Measurements from ENCODE around the gene RETREG1.
"Not testable (repeated sequence)": the region's sequence is repeated elsewhere in the genome, so short reads cannot be mapped to it uniquely, and the experiment has no call there.

Gene RETREG1, protein sequence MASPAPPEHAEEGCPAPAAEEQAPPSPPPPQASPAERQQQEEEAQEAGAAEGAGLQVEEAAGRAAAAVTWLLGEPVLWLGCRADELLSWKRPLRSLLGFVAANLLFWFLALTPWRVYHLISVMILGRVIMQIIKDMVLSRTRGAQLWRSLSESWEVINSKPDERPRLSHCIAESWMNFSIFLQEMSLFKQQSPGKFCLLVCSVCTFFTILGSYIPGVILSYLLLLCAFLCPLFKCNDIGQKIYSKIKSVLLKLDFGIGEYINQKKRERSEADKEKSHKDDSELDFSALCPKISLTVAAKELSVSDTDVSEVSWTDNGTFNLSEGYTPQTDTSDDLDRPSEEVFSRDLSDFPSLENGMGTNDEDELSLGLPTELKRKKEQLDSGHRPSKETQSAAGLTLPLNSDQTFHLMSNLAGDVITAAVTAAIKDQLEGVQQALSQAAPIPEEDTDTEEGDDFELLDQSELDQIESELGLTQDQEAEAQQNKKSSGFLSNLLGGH

DNA sequence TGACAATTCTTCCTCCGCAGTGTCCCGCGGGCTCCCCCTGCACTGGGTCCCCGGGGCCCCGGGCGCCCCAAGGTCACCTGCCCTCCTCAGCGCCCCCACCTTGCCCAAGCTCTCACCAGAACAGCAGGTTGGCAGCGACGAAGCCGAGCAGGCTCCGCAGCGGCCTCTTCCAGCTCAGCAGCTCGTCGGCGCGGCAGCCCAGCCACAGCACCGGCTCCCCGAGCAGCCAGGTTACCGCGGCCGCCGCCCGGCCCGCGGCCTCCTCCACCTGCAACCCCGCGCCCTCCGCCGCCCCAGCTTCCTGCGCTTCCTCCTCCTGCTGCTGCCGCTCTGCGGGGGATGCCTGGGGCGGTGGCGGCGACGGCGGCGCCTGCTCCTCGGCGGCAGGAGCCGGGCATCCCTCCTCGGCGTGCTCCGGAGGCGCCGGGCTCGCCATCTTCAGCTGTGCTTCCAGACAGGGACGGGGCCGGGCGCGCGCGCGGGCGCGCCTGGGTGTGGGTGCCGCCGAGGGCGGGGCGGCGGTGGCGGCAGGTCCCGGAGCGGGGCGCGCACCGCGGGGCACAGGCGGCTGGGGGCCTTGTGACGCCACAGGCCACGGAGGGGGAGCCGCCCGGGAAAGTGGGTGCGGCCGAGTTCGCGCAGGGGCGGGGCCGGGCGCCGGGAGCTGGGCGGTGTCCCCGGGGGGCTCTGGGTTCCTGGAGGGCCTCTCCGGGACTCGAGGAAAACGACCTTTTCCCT lies at the start of gene RETREG1:
Gene RETREG1 (minus strand): TSS at position 462 of the 738 bp plus-strand sequence. CDS start 26 bp downstream, at position 436.
- peak; percentile 75 for DNase-seq

GRCh38 chr5:16666130-16666882 lies 49.5 kb upstream of the RETREG1 start:
- no peak for DNase-seq

DNA sequence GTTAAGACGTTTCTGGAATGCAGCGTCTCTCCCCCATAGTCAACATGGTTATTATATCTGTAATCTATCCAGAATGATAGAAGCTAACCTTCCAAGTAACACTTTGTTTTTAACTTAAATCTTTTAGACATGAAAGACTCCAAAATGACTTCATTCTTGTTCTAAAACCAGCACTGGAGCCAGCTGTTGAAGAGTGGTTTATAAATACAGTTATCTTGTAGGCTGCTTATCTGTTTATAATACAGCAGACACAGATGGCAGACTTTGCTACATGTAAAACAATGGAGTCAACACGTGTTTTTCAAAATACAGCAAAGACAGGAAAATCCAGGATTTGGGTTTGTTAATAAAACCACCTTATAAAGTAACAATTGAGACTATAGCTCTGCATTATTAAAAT lies 48.8 kb upstream of the RETREG1 start:
- DNase-seq, result no peak

GRCh38 chr5:16664368-16664767 lies 47.6 kb upstream of the RETREG1 start:
- no peak for DNase-seq

DNA sequence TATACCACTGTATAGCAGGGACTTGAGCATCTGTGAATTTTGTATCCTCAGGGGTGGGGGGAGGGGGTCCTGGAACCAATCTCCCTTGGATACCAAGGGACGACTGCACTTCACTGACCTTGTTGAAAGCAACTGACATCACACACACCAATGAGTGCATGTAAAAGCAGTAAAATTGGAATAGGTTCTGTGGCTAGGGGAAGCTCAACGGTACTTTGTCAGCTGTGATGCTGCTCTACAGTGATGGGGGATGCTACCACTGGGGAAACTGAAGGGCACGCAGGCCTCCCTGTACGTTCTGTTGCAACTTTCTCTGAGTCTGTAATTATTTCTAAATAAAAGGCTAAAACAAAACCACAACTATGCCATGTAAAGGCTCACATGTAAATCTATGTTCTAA lies 47.0 kb upstream of the RETREG1 start:
- DNase-seq, result peak; percentile 31

GRCh38 chr5:16661713-16662112 lies 44.9 kb upstream of the RETREG1 start:
- no peak for DNase-seq

DNA sequence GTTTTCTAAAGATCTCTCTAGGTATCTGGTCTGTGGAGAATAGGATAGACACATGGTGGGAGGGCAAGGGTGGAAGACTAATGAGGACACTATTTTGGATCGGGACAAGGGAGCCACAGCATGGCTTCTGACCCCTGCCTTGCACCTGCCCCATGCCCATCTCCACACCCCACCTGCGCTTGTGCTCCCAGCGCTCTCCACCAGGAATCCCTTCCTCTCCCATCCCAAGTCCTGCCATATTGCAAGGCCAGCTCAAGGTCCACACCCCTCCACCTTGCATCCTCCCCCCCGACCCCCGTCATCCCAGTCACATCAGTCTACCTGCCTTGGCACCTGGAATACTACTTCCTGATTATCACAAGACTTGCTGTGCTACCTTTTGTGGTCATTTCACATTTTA lies 44.2 kb upstream of the RETREG1 start:
- DNase-seq, result no peak

DNA sequence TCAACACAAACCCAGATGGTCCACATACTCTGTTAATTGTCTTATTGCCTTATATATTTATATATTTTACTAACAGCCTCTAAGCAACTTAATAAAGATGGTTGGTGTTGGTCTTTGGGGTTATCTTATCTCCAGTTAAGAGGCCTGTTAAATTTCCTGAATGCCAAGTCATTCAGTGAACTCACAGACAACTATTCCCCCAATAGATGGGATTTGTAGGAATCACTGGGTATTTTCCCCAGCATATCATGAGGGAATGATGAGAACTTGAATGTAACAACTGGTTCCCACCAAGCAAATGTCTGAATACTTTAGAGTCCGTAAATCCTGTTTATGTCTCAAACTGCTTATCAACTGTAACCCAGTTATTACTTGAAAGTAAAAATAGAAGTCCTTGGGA lies 42.7 kb upstream of the RETREG1 start:
- no peak for DNase-seq

GRCh38 chr5:16656561-16657191 lies 39.9 kb upstream of the RETREG1 start:
- DNase-seq, result no peak

DNA sequence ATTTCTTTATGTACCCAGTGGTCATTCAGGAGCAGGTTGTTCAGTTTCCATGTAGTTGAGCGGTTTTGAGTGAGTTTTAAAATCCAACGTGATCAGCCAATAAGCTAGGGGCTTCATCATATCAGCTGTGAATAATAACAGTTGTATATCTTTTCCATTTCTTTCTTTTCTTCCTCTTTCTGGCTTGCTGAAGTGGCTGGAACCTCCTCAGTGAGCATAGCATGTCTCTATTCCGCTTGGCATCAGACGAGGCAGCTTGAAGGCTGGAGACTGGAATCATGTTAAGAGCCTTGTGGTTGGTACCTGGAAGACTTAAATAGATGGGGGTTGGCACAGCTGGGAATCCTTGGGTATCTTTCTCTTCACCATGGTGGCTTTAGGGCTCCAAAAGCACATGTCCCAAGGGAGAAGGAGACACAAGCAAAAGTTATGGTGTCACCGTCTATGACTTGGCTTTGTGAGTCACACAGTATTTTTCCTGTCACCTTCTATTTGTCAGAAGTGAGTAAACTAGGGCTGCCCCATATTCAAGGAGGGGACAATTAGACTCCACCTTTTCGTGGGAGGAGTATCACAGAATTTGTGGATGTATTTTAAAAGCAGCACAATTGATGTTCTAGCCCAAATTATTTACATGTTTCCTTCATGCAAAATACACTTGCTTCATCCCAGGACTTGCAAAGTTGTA lies 38.0 kb upstream of the RETREG1 start:
- no peak for DNase-seq

GRCh38 chr5:16648739-16649138 lies 31.9 kb upstream of the RETREG1 start:
- not testable (repeated sequence) for DNase-seq

DNA sequence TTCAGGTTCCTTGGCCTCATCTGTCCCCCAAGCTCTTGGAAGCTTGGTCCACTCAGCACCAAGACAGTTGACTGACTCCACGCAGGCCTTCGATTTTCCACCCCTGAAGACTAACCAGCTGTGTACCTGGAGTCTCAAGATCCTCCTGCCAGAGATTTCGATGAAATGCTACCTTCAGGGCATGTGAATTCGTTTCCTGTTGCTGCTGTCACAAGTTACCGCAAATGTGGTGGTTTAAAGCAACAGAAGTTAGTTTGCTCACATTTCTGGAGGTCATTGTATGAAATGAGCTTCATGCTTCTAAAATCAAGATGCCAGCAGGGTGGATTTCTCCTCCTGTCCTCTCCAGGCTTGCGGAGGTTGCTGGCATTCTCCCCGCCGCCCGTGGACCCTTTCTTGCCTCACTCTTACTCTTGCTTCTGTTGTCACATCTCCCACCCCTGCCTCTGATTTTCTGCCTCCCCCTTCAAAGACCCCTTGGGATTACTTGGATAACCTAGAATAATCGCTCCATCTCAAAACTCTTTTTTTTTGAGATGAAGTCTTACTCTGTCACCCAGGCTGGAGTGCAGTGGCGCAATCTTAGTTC lies 27.6 kb upstream of the RETREG1 start:
- DNase-seq, result no peak

DNA sequence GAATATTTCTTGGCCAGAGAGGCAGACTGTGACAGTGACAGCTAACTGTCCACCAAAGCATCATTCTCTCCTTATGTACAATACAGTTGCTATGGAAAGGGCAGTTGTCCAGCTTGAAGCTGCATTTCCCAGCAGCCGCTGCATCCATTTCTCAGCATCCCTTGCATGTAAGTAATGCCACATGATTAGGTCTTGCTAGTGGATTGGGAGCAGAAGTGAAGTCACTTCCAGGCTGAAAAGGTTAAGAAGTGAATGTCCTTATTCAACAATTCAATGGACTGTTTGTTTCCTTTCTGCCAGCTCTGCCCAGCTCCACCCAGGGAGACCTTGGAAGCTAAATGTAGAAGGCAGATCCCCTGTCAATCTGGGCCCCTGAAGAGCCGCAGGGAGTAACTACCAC lies 26.1 kb upstream of the RETREG1 start:
- no peak for DNase-seq

GRCh38 chr5:16639206-16639605 lies 22.4 kb upstream of the RETREG1 start:
- no peak for DNase-seq

DNA sequence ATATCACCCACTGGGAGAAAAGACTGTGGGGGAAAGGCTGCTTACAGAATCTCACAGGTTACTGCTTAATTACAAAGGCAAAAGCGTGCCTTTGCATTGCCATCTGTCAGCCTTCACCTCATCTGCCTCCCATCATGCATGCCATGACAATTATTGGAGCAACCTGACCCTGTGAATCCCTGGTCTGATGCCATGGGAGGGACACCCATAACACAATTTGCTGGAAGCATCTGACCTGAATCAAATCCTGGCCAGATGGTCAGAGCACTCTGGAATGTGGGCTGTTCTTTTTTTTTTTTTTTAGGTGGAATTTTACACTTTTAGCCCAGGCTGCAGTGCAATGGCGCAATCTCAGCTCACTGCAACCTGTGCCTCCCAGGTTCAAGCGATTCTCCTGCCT lies 11.6 kb upstream of the RETREG1 start:
- peak; percentile 39 for DNase-seq

- DNase-seq, result no peak
Observed at GRCh38 chr5:16626696-16627264, 10.0 kb upstream of the RETREG1 start.

- DNase-seq, result no peak
Observed at GRCh38 chr5:16625096-16625495, 8.3 kb upstream of the RETREG1 start.

DNA sequence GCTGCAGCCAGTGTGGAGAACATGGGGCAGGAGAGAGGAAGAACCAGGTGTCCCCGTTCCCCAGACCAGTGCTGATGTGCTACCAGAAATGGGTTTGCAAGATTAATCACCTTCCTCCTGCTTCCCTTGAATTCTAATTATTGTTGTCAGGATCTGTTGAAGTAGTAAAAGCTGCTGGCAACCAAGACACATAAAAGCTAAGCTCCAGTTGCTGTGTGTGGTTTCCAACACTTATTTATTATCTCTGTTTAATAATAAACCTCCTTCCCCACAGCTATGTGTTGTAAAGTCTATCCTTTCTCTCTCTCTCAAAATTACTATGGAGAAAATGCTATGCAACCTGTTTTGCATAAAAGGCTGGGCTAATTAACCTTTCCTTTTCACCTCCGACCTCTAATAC lies 2.3 kb upstream of the RETREG1 start:
- no peak for DNase-seq

DNA sequence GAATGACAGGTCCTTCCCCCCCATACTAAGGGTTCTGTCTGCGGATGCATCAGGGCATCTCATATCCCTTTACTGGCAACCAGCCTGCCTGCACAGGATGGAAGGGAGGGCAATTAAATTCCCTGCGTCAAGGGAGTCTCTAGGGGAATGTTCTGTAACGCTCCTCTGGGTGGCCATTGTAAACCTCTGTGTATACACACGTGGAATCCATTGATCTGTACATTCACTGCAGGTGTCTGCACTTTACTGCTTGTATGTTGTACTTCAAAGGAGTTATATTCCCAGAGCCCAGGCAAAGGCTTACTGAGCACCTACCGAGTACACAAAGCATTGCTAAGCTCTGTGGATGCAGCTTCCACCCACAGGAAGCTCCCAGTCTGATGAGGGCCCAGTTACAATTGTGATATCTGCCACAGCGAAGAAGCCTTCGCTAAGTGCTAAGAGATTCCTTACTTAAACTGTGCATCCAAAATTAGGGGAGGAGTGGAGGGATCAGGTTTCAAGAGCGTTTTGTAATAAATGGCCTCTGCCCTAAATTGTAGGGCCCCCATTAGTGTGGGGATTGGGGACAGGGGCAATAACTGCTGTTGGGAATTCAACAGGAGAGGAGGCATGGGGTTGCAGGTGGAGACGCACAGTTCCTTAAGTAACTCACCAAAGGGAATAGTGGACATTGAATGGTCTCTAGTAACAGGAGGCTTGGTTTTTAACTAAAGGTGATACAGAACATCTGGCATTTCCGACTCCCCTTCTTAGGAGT lies 1.5 kb upstream of the RETREG1 start:
- DNase-seq, result peak; percentile 19

GRCh38 chr5:16617274-16617968 lies 624 bp upstream of the RETREG1 start:
- peak; percentile 58 for DNase-seq
